ENCODE measurements around the gene SCRT2. TPM values are rescaled to one million over a fixed set of nuclear protein-coding genes. Genes with fewer than 3 reads are reported as not detected.

SCRT2 gene
- total RNA-seq, 1 experiment from 2014 or later: not detected

GRCh38 chr20:621125-621756, 54.4 kb downstream of the SCRT2 start:
- no peak overlapping the region for H3K9ac ChIP-seq (ENCODE audit: low read length)
- H4K20me1 ChIP-seq (ENCODE audit: insufficient read depth): no peaks in the 10 kb centered on the region
- ATAC-seq (no peak), DNase-seq (ENCODE audit: low read depth, low spot score) (no peak)
- CTCF ChIA-PET: no interaction called here
- no peaks in the 10 kb centered on the region for H3K9me3 ChIP-seq (ENCODE audit: control insufficient read depth in 1 of 2, insufficient read depth in 1 of 2, low read depth in 1 of 2, low read length in 2 of 2)
- H3K27ac ChIP-seq (ENCODE audit: low read depth, low read length): no peak overlapping the region
- H3K9me2 ChIP-seq (ENCODE audit: insufficient read depth): no peaks in the 10 kb centered on the region
- POLR2A ChIA-PET: no interaction called here
- H3K4me2 ChIP-seq (ENCODE audit: low read length): no peak overlapping the region
- H3K36me3 ChIP-seq (ENCODE audit: control insufficient read depth in 1 of 2, insufficient read depth in 2 of 2, low read length in 2 of 2): no peaks in the 10 kb centered on the region
- H3K4me3 ChIP-seq (replicated peaks in 1 of 2; ENCODE audit: low read depth in 1 of 2, low read length in 2 of 2): no peak overlapping the region
- BruUV-seq (replicated peaks): no TSS peak
- no peak overlapping the region for H2AFZ ChIP-seq (ENCODE audit: low read depth, low read length, poor library complexity, severe bottlenecking)
- no peaks in the 10 kb centered on the region; the same call in 1 of the 2 replicates for H3K27me3 ChIP-seq (ENCODE audit: insufficient read depth, low read length)
- intact Hi-C loops (cut with micrococcal nuclease): no loop called here
- no peaks in the 10 kb centered on the region for H3K79me2 ChIP-seq (ENCODE audit: insufficient read depth, low read length)
- H3K4me1 ChIP-seq (ENCODE audit: control insufficient read depth in 1 of 2, insufficient read depth in 2 of 2, low read length in 2 of 2): no peaks in the 10 kb centered on the region
- TF ChIP-seq EGR1 (IDR thresholded peaks at IDR 0.05; ENCODE audit: low read depth) (no peak), SIN3A (IDR thresholded peaks at IDR 0.05; ENCODE audit: low read depth) (no peak), FOSL1 (IDR thresholded peaks at IDR 0.05; ENCODE audit: low read depth) (no peak), REST (IDR thresholded peaks at IDR 0.05; ENCODE audit: low read depth) (no peak), ZFX (IDR thresholded peaks at IDR 0.05) (no peak), EZH2phosphoT487 (IDR thresholded peaks at IDR 0.05; ENCODE audit: borderline replicate concordance) (no peak), ZBTB33 (IDR thresholded peaks at IDR 0.05; ENCODE audit: extremely low read depth, insufficient replicate concordance, low read length) (no peak), POLR2AphosphoS5 (IDR thresholded peaks at IDR 0.05; ENCODE audit: low read depth, low read length) (no peak), ATF3 (IDR thresholded peaks at IDR 0.05) (no peak), MAX (IDR thresholded peaks at IDR 0.05) (no peak), POLR2A (IDR thresholded peaks at IDR 0.05; ENCODE audit: borderline replicate concordance, extremely low read depth, insufficient read depth, insufficient read length) (no peak), ELF1 (IDR thresholded peaks at IDR 0.05; ENCODE audit: borderline replicate concordance, low read depth) (no peak), EZH2 (IDR thresholded peaks at IDR 0.05) (no peak), RAD21 (IDR thresholded peaks at IDR 0.05; ENCODE audit: low read depth) (no peak), SRF (IDR thresholded peaks at IDR 0.05; ENCODE audit: low read depth) (no peak)
- RAD21 ChIA-PET (ENCODE audit: low non-redundant PET in 1 of 2, low total read pairs in 2 of 2, uncharacterized antibody in 2 of 2, unreplicated experiment in 2 of 2): no interaction called here

Data from HCT116 (cell line).